GM23248 (cell line): ENCODE data around the gene TNS3. TPM values are rescaled to one million over a fixed set of nuclear protein-coding genes. Genes with fewer than 3 reads are reported as not detected.

Source experiments
- DNase-seq: peaks from one replicate; pipeline ENCODE4 v3.0.0-alpha.2; 2015
- H2AFZ ChIP-seq: fragments of 200-600 bp; sonication (generic); 2 replicates; pipeline ENCODE4 v1.6.1; 2016; ENCODE audit warnings: antibody characterized with exemption
- H3F3A ChIP-seq: fragments of 200-600 bp; sonication (generic); 2 replicates; pipeline ENCODE4 v1.6.1; 2016; ENCODE audit warnings: mild to moderate bottlenecking, antibody characterized with exemption, mixed run types; ENCODE audit not compliant: insufficient read depth
- H3K27ac ChIP-seq: fragments of 200-600 bp; sonication (generic); 2 replicates; pipeline ENCODE4 v1.5.1; 2016; ENCODE audit warnings: mild to moderate bottlenecking
- H3K27me3 ChIP-seq: fragments of 200-600 bp; sonication (generic); replicated peaks from 2 replicates; pipeline ENCODE4 v1.6.1; 2016; ENCODE audit warnings: mild to moderate bottlenecking; ENCODE audit not compliant: insufficient read depth
- H3K36me3 ChIP-seq: fragments of 200-600 bp; sonication (generic); 2 replicates; pipeline ENCODE4 v1.6.1; 2016; ENCODE audit warnings: low read depth, mild to moderate bottlenecking
- H3K4me1 ChIP-seq: fragments of 200-600 bp; sonication (generic); 2 replicates; pipeline ENCODE4 v1.6.1; 2016; ENCODE audit warnings: mild to moderate bottlenecking; ENCODE audit not compliant: insufficient read depth
- H3K4me2 ChIP-seq: fragments of 200-600 bp; sonication (generic); one replicate; pipeline ENCODE4 v1.6.1; 2016; ENCODE audit warnings: mild to moderate bottlenecking; ENCODE audit not compliant: unreplicated experiment
- H3K4me3 ChIP-seq: fragments of 200-600 bp; sonication (generic); 2 replicates; pipeline ENCODE4 v1.5.1; 2016; ENCODE audit warnings: mild to moderate bottlenecking
- H3K79me2 ChIP-seq: fragments of 200-600 bp; sonication (generic); 2 replicates; pipeline ENCODE4 v1.6.1; 2016; ENCODE audit warnings: mild to moderate bottlenecking; ENCODE audit not compliant: insufficient read depth
- H3K9ac ChIP-seq: fragments of 200-600 bp; sonication (generic); 2 replicates; pipeline ENCODE4 v1.6.1; 2016; ENCODE audit warnings: mild to moderate bottlenecking
- H3K9me2 ChIP-seq: fragments of 200-600 bp; sonication (generic); 2 replicates; pipeline ENCODE4 v1.6.1; 2016; ENCODE audit warnings: mixed run types, mild to moderate bottlenecking, moderate library complexity; ENCODE audit not compliant: insufficient read depth
- H3K9me3 ChIP-seq: fragments of 200-600 bp; sonication (generic); one replicate; pipeline ENCODE4 v1.6.1; 2017; ENCODE audit warnings: low read depth
- H4K20me1 ChIP-seq: fragments of 200-600 bp; sonication (generic); 2 replicates; pipeline ENCODE4 v1.6.0; 2016; ENCODE audit not compliant: insufficient read depth
- EZH2 ChIP-seq: fragments of 200-600 bp; sonication (generic); IDR thresholded peaks from 2 replicates; pipeline ENCODE4 v1.6.1; 2018; ENCODE audit warnings: antibody characterized with exemption, mild to moderate bottlenecking; ENCODE audit not compliant: insufficient read depth, poor library complexity, severe bottlenecking
- EZH2phosphoT487 ChIP-seq: fragments of 200-600 bp; sonication (generic); IDR thresholded peaks from 2 replicates; pipeline ENCODE4 v1.6.1; 2018; ENCODE audit warnings: antibody characterized with exemption, moderate library complexity, mild to moderate bottlenecking, low read depth; ENCODE audit not compliant: insufficient read depth
- WGBS, 2 experiments: methylation state at CpG; one replicate each; pipeline ENCODE4 v1.1.6; 2015 to 2017; ENCODE audit warnings: low lambda C conversion rate in 2 of 2, low coverage in 1 of 2; ENCODE audit errors: missing lambda C conversion rate in 2 of 2; 5-methylcytosine and 5-hydroxymethylcytosine counted together
- in situ Hi-C: fragments of 300-500 bp; cut with MboI; formaldehyde crosslinking; loops from 2 replicates; pipeline ENCODE4 v1.15.0; 2020
- polyA plus RNA-seq: library from polyadenylated mRNA; unstranded; fragments of >200 nt; fragmentation: Nextera tagmentation; extraction: Ambion mirVana; gene quantifications from 2 replicates; pipeline ENCODE4 v1.2.1, GENCODE V29; 2016
- total RNA-seq: library from RNA; depleted of rRNA; stranded (reverse); fragments of >200 nt; shearing (Covaris generic); gene quantifications from 2 replicates; pipeline ENCODE4 v1.2.3, GENCODE V29; 2014

Gene TNS3
- total and polyA plus RNA-seq, 2 experiments from 2014 or later = 18.6 to 47.0 TPM

- Histone ChIP-seq H3K36me3 (peaks cover 17% of the 10 kb centered on the region; the same call in 1 of the 2 replicates), H3K4me1 (no peaks in the 10 kb centered on the region), H3K9me3 (no peaks in the 10 kb centered on the region), H3F3A (no peaks in the 10 kb centered on the region), H3K27ac (no peak overlapping the region), H3K4me2 (no peak overlapping the region), H3K9me2 (no peaks in the 10 kb centered on the region), H3K4me3 (no peak overlapping the region), H3K79me2 (peaks cover 6% of the 10 kb centered on the region; the same call in 1 of the 2 replicates), H3K9ac (no peak overlapping the region), H4K20me1 (no peaks in the 10 kb centered on the region), H3K27me3 (no peaks in the 10 kb centered on the region), H2AFZ (no peak overlapping the region)
- in situ Hi-C loops = no loop called here
- WGBS, 2 experiments = 95 to 96% methylated on average over 12 of the region's 12 CpGs
- no peak for DNase-seq
- TF ChIP-seq EZH2 (no peak), EZH2phosphoT487 (no peak)
Measured at GRCh38 chr7:47428052-47428767, 153.7 kb downstream of the TNS3 start.

GRCh38 chr7:47427051-47427643, 154.8 kb downstream of the TNS3 start:
- Histone ChIP-seq H3F3A (no peaks in the 10 kb centered on the region), H3K27me3 (no peaks in the 10 kb centered on the region), H3K79me2 (peaks cover 6% of the 10 kb centered on the region; the same call in 1 of the 2 replicates), H3K9me3 (no peaks in the 10 kb centered on the region), H3K36me3 (peaks cover 19% of the 10 kb centered on the region; the same call in 1 of the 2 replicates), H4K20me1 (no peaks in the 10 kb centered on the region), H2AFZ (no peak overlapping the region), H3K9me2 (no peaks in the 10 kb centered on the region), H3K4me1 (no peaks in the 10 kb centered on the region), H3K27ac (no peak overlapping the region), H3K4me3 (no peak overlapping the region), H3K9ac (no peak overlapping the region), H3K4me2 (no peak overlapping the region)
- TF ChIP-seq EZH2 = no peak
- no peak for TF ChIP-seq EZH2phosphoT487
- in situ Hi-C loops = no loop called here
- no peak for DNase-seq
- 48 to 52% methylated on average over 6 of the region's 6 CpGs for WGBS, 2 experiments

- Histone ChIP-seq H3K4me1 (no peaks in the 10 kb centered on the region), H3K79me2 (peaks cover 6% of the 10 kb centered on the region; the same call in 1 of the 2 replicates), H3K9me3 (no peaks in the 10 kb centered on the region), H3K27me3 (no peaks in the 10 kb centered on the region), H3K4me3 (no peak overlapping the region), H3K9me2 (no peaks in the 10 kb centered on the region), H3K36me3 (peaks cover 23% of the 10 kb centered on the region; the same call in 1 of the 2 replicates), H3K4me2 (no peak overlapping the region), H3K27ac (no peak overlapping the region), H3F3A (peaks cover 5% of the 10 kb centered on the region), H2AFZ (no peak overlapping the region), H3K9ac (no peak overlapping the region), H4K20me1 (no peaks in the 10 kb centered on the region)
- DNase-seq = no peak
- whole genome bisulfite sequencing, 2 experiments = 89% methylated on average over 4 of the region's 4 CpGs
- in situ Hi-C loops = no loop called here
- TF ChIP-seq EZH2 (no peak), EZH2phosphoT487 (no peak)
Measured at GRCh38 chr7:47424523-47424922, 157.4 kb downstream of the TNS3 start.

DNA sequence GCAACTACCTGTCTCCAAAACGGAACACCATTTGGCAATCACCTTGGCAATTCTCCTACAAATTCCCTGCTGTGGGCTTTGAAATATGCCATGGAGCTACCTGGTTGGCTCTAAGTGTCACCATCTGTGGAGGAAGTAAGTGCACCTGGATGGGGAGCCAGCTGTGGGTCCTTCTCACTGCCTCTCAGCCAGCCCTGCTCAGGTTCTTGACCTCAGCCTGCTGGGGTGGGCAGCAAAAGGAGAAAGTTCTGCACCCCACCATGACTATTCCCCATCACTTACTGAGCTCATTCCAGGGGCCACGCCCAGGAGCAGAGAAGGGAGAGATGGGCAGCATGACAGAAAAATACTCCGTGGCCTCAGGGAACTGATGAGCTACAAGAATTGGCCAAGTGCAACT, 158.7 kb downstream of the TNS3 start:
- Histone ChIP-seq H3K9me3 (no peaks in the 10 kb centered on the region), H3K27ac (no peak overlapping the region), H4K20me1 (no peaks in the 10 kb centered on the region), H3K9me2 (no peaks in the 10 kb centered on the region), H3F3A (peaks cover 13% of the 10 kb centered on the region), H3K36me3 (peaks cover 23% of the 10 kb centered on the region; the same call in 1 of the 2 replicates), H3K79me2 (no peaks in the 10 kb centered on the region), H3K4me3 (no peak overlapping the region), H3K4me2 (no peak overlapping the region), H3K9ac (no peak overlapping the region), H3K4me1 (peaks cover 10% of the 10 kb centered on the region), H3K27me3 (no peaks in the 10 kb centered on the region), H2AFZ (no peak overlapping the region)
- in situ Hi-C loops = no loop called here
- TF ChIP-seq EZH2 = no peak
- TF ChIP-seq EZH2phosphoT487 = no peak
- WGBS, 2 experiments = 76 to 78% methylated on average over 3 of the region's 3 CpGs
- DNase-seq = no peak
